Dermis microvascular lymphatic vessel endothelial cell (primary cell): ENCODE data around the gene DCUN1D2. TPM values are rescaled to one million over a fixed set of nuclear protein-coding genes. Genes with fewer than 3 reads are reported as not detected.
"Not testable (repeated sequence)": the region's sequence is repeated elsewhere in the genome, so short reads cannot be mapped to it uniquely, and the experiment has no call there.

ENCODE experiments used
- DNase-seq, 2 donors: peaks; one replicate each; pipeline versions ENCODE4 v3.0.0 to v3.0.0-alpha.2; 2010; ENCODE audit warnings: low read depth in 2 of 2
- total RNA-seq: library from RNA; depleted of rRNA; stranded (reverse); fragments of >200 nt; gene quantifications from 2 replicates; pipeline ENCODE4 v1.2.1, GENCODE V29; 2014

DCUN1D2 gene
- total RNA-seq, 1 donor from 2014 or later: 5.4 TPM

GRCh38 chr13:113466383-113466782 lies 24.1 kb downstream of the DCUN1D2 start:
- no peak for DNase-seq

- no peak for DNase-seq
These were observed 25.2 kb downstream of the DCUN1D2 start for GRCh38 chr13:113465300-113465699.

- DNase-seq: no peak
These were observed 26.0 kb downstream of the DCUN1D2 start for GRCh38 chr13:113464476-113464875.

GRCh38 chr13:113461022-113461751 lies 29.3 kb downstream of the DCUN1D2 start:
- DNase-seq: no peak

- DNase-seq: no peak
These were observed 29.9 kb downstream of the DCUN1D2 start for GRCh38 chr13:113460599-113460998.

- no peak for DNase-seq
These were observed 30.4 kb downstream of the DCUN1D2 start for GRCh38 chr13:113460064-113460555.

- DNase-seq: peak in 1 of 2 donors; percentile 46
These were observed 32.1 kb downstream of the DCUN1D2 start for GRCh38 chr13:113458253-113459065.

GRCh38 chr13:113457510-113457909 lies 33.0 kb downstream of the DCUN1D2 start:
- no peak for DNase-seq

GRCh38 chr13:113456116-113456702 lies 34.3 kb downstream of the DCUN1D2 start:
- DNase-seq: no peak

- DNase-seq: no peak
These were observed 35.1 kb downstream of the DCUN1D2 start for GRCh38 chr13:113455384-113455783.

- DNase-seq: no peak
These were observed 35.6 kb downstream of the DCUN1D2 start for GRCh38 chr13:113454936-113455335.

GRCh38 chr13:113452942-113453901 lies 37.3 kb downstream of the DCUN1D2 start, which contains the start of gene ADPRHL1:
ADPRHL1 (minus strand) TSS chr13:113453488; CDS start chr13:113453437, 51 bp downstream.
- DNase-seq: no peak

- DNase-seq: no peak
These were observed 38.0 kb downstream of the DCUN1D2 start for GRCh38 chr13:113452466-113452865.

- no peak for DNase-seq
These were observed 38.5 kb downstream of the DCUN1D2 start for GRCh38 chr13:113451951-113452421.

- not testable (repeated sequence) for DNase-seq
These were observed 39.5 kb downstream of the DCUN1D2 start for GRCh38 chr13:113450861-113451620.

- DNase-seq: not testable (repeated sequence)
These were observed 40.2 kb downstream of the DCUN1D2 start for GRCh38 chr13:113450348-113450744.

- no peak for DNase-seq
These were observed 40.7 kb downstream of the DCUN1D2 start for GRCh38 chr13:113449693-113450347.

GRCh38 chr13:113448885-113449692 lies 41.4 kb downstream of the DCUN1D2 start:
- DNase-seq: peak; percentile 19 to 56

GRCh38 chr13:113448545-113448884 lies 42.0 kb downstream of the DCUN1D2 start:
- no peak for DNase-seq
